HepG2 (cell line): Measurements from ENCODE around the gene GRK6. TPM values are rescaled to one million over a fixed set of nuclear protein-coding genes. Genes with fewer than 3 reads are reported as not detected.
A peak's percentile ranks its signal among the peaks of the same experiment; 100 is the strongest.

Source experiments
- BCL6 ChIP-seq: IDR thresholded peaks from 2 replicates; pipeline ENCODE4 v1.6.1; 2016; ENCODE audit warnings: missing genetic modification reagents, missing compliant biosample characterization
- CBX5 ChIP-seq: sonication (generic); formaldehyde crosslinking; IDR thresholded peaks from 2 replicates; pipeline ENCODE4 v1.4.0; 2020; ENCODE audit warnings: missing genetic modification reagents, borderline replicate concordance
- CREB1 ChIP-seq, 2 experiments: fragments of 450-650 bp in 1 of 2; IDR thresholded peaks; 2 replicates each; pipeline ENCODE4 v1.6.1; 2016 to 2017; ENCODE audit warnings: control low read depth in 1 of 2, mild to moderate bottlenecking in 1 of 2, missing compliant biosample characterization in 1 of 2, missing genetic modification characterization in 1 of 2
- CREBL2 ChIP-seq: sonication (generic); formaldehyde crosslinking; IDR thresholded peaks from 2 replicates; pipeline ENCODE4 v1.8.1; 2023; ENCODE audit warnings: missing genetic modification reagents, mild to moderate bottlenecking, borderline replicate concordance
- ELF3 ChIP-seq: IDR thresholded peaks from 2 replicates; pipeline ENCODE4 v1.6.1; 2016; ENCODE audit warnings: missing genetic modification reagents, missing compliant biosample characterization
- ETV5 ChIP-seq: IDR thresholded peaks from 2 replicates; pipeline ENCODE4 v1.6.1; 2018; ENCODE audit warnings: missing biosample characterization, missing genetic modification reagents, inconsistent platforms, borderline replicate concordance
- FOXA1 ChIP-seq, 2 experiments: fragments of 450-650 bp in 1 of 2; sonication (generic) in 1 of 2; formaldehyde crosslinking in 1 of 2; IDR thresholded peaks; 2 replicates each; pipeline versions ENCODE4 v1.4.0 to v1.6.1; 2016 to 2020; ENCODE audit warnings: missing genetic modification reagents in 1 of 2
- FOXK1 ChIP-seq: sonication (generic); formaldehyde crosslinking; IDR thresholded peaks from 2 replicates; pipeline ENCODE4 v1.4.0; 2020; ENCODE audit warnings: low read depth, missing genetic modification reagents, borderline replicate concordance
- GATA4 ChIP-seq: sonication (generic); IDR thresholded peaks from 2 replicates; pipeline ENCODE4 v1.6.1; 2016; ENCODE audit warnings: antibody characterized with exemption, low read depth, borderline replicate concordance
- HDAC2 ChIP-seq: sonication (generic); formaldehyde crosslinking; IDR thresholded peaks from 2 replicates; pipeline ENCODE4 v1.4.0; 2020; ENCODE audit warnings: missing genetic modification reagents
- KLF16 ChIP-seq, 2 experiments: sonication (generic) in 1 of 2; formaldehyde crosslinking in 1 of 2; IDR thresholded peaks; 2 replicates each; pipeline versions ENCODE4 v1.6.1 to v1.8.0; 2016 to 2023; ENCODE audit warnings: missing genetic modification reagents in 2 of 2, missing compliant biosample characterization in 1 of 2
- MEIS2 ChIP-seq: sonication (generic); formaldehyde crosslinking; IDR thresholded peaks from 2 replicates; pipeline ENCODE4 v1.9.0; 2021; ENCODE audit warnings: mild to moderate bottlenecking, missing genetic modification reagents
- PITX1 ChIP-seq: sonication (generic); formaldehyde crosslinking; IDR thresholded peaks from 2 replicates; pipeline ENCODE4 v1.5.1; 2020; ENCODE audit warnings: mild to moderate bottlenecking, missing genetic modification reagents
- RCOR2 ChIP-seq: IDR thresholded peaks from 2 replicates; pipeline ENCODE4 v1.6.1; 2016; ENCODE audit warnings: missing biosample characterization, missing genetic modification reagents
- SALL2 ChIP-seq: sonication (generic); formaldehyde crosslinking; IDR thresholded peaks from 2 replicates; pipeline ENCODE4 v1.8.1; 2023; ENCODE audit warnings: mild to moderate bottlenecking, missing genetic modification reagents, inconsistent platforms
- SMC3 ChIP-seq: IDR thresholded peaks from 2 replicates; pipeline ENCODE4 v1.6.1; 2011; ENCODE audit warnings: low read length, improper control_type of control experiment
- SOX13 ChIP-seq, 3 experiments: fragments of 450-650 bp in 1 of 3; sonication (generic) in 1 of 3; formaldehyde crosslinking in 1 of 3; IDR thresholded peaks in 2 of 3; conservative IDR thresholded peaks in 1 of 3; 2 replicates each; pipeline versions ENCODE4 v1.5.0 to v1.6.1; 2016 to 2020; ENCODE audit warnings: antibody characterized with exemption in 1 of 3, mild to moderate bottlenecking in 1 of 3, missing compliant biosample characterization in 1 of 3, missing genetic modification reagents in 1 of 3, moderate library complexity in 1 of 3
- YEATS2 ChIP-seq: sonication (generic); formaldehyde crosslinking; IDR thresholded peaks from 2 replicates; pipeline ENCODE4 v1.4.0; 2020; ENCODE audit warnings: missing genetic modification reagents, borderline replicate concordance
- ZBTB10 ChIP-seq: sonication (generic); formaldehyde crosslinking; IDR thresholded peaks from 2 replicates; pipeline ENCODE4 v1.4.0; 2020; ENCODE audit warnings: missing genetic modification reagents, borderline replicate concordance
- ZFY ChIP-seq: sonication (generic); formaldehyde crosslinking; IDR thresholded peaks from 2 replicates; pipeline ENCODE4 v1.4.0; 2020; ENCODE audit warnings: missing genetic modification reagents
- ZNF501 ChIP-seq: sonication (generic); formaldehyde crosslinking; IDR thresholded peaks from 2 replicates; pipeline ENCODE4 v1.5.1; 2020; ENCODE audit warnings: mild to moderate bottlenecking, moderate library complexity, missing genetic modification reagents
- ZNF891 ChIP-seq: sonication (generic); formaldehyde crosslinking; IDR thresholded peaks from 2 replicates; pipeline ENCODE4 v1.5.0; 2020; ENCODE audit warnings: mild to moderate bottlenecking, missing genetic modification reagents
- polyA plus RNA-seq, 8 experiments: library from polyadenylated mRNA; depleted of rRNA in 3 of 8; stranded (reverse) in 7 of 8; unstranded in 1 of 8; fragments of >200 nt; fragmentation: Illumina TruSeq in 4 of 8; extraction: Trizol in 4 of 8; gene quantifications; 2 replicates each; pipeline versions ENCODE4 v1.2.1 to v1.2.3, GENCODE V29; 2011 to 2016; ENCODE audit warnings: low read depth in 4 of 8, missing spikeins in 1 of 8, mixed read lengths in 1 of 8; ENCODE audit not compliant: insufficient read depth in 1 of 8
- total RNA-seq, 5 experiments: library from RNA; depleted of rRNA; stranded (reverse); fragments of >200 nt; fragmentation: Illumina TruSeq; extraction: Trizol; gene quantifications; 2 replicates each; pipeline ENCODE4 v1.2.3, GENCODE V29; 2016; ENCODE audit warnings: low read depth in 1 of 5

The GRK6 gene
- total and polyA plus RNA-seq, 2 of the 13 experiments (the other 11 are each of a cell fraction or from before 2014, with no cell fraction given): 13.2 to 19.9 TPM

- TF ChIP-seq ELF3 (CRISPR knock-in tag) (peak; percentile 55; the same call in 1 of the 2 replicates), ZNF501 (CRISPR knock-in tag) (no peak), RCOR2 (CRISPR knock-in tag) (0 out of 2 replicates have a peak, but pooled peaks have one; percentile 20), MEIS2 (CRISPR knock-in tag) (no peak), SALL2 (CRISPR knock-in tag) (peak; percentile 27; the same call in 1 of the 2 replicates), HDAC2 (peak; percentile 53; the same call in 1 of the 2 replicates), FOXA1 (IDR thresholded peaks at IDR 0.05) (no peak), FOXA1 (CRISPR knock-in tag; IDR thresholded peaks at IDR 0.05) (peak; percentile 15; the same call in 1 of the 2 replicates), GATA4 (no peak), ZBTB10 (CRISPR knock-in tag) (no peak), CREBL2 (CRISPR knock-in tag) (no peak), BCL6 (peak; percentile 39; the same call in 1 of the 2 replicates), PITX1 (CRISPR knock-in tag) (0 out of 2 replicates have a peak, but pooled peaks have one; percentile 20), ZNF891 (CRISPR knock-in tag) (no peak), YEATS2 (CRISPR knock-in tag) (0 out of 2 replicates have a peak, but pooled peaks have one; percentile 17), FOXK1 (CRISPR knock-in tag) (peak; percentile 54; the same call in 1 of the 2 replicates), CREB1 (IDR thresholded peaks at IDR 0.05) (no peak), CREB1 (CRISPR knock-in tag; IDR thresholded peaks at IDR 0.05) (no peak), ZFY (CRISPR knock-in tag) (peak; percentile 66), ETV5 (CRISPR knock-in tag) (peak; percentile 49; the same call in 1 of the 2 replicates), CBX5 (CRISPR knock-in tag) (no peak), SMC3 (peak; percentile 93), SOX13 (IDR thresholded peaks at IDR 0.05) (no peak), SOX13 (CRISPR knock-in tag; conservative IDR thresholded peaks at IDR 0.05 in 1 of 2, IDR thresholded peaks at IDR 0.05 in 1 of 2) (peak in 1 of 2 experiments; percentile 26; a peak in 1 of 4 replicates), KLF16 (CRISPR knock-in tag; IDR thresholded peaks at IDR 0.05) (peak in 1 of 2 experiments; percentile 41; a peak in 1 of 4 replicates)
Observed at GRCh38 chr5:177390363-177391300, 35.8 kb upstream of the GRK6 start (continued).
